Measurements from ENCODE around the gene CENPA. TPM values are rescaled to one million over a fixed set of nuclear protein-coding genes. Genes with fewer than 3 reads are reported as not detected.

CENPA gene
- total and polyA plus RNA-seq, 2 of the 13 experiments (the other 11 are each of a cell fraction or from before 2014, with no cell fraction given): 28.5 to 38.5 TPM

DNA sequence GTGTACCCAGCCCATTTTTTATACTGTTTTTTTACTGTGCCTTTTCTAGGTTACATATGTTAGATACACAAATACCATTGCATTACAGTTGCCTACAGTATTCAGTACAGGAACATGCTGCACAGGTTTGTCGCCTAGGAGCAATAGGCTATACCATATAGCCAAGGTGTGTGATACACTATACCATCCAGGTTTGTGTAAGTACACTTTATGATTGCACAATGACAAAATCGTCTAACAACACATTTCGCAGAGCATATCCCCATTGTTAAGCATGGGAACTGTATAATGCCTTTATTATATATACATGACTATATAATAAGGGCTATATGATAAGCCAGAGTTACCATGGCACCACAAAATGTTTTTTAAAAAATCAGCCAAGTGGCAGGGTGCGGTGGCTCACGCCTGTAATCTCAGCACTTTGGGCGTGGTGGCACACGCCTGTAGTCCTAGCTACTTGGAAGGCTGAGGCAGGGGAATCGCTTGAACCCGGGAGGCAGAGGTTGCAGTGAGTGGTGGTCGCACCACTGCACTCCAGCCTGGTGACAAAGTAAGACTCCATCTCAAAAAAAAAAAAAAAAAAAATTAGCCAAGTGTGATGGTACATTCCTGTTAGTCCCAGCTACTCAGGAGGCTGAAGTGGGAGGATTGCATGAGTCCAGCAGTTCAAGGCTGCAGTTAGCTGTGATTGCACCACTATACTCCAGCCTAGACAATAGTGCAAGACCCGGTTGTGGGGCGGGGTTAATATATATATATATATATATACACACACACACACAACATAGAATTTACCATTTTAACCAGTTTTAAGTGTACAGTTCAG lies 2.8 kb upstream of the CENPA start (continued):
- TF ChIP-seq ZNF260 (CRISPR knock-in tag; IDR thresholded peaks at IDR 0.05; ENCODE audit: borderline replicate concordance, low read depth) (no peak), ZNF780A (CRISPR knock-in tag; IDR thresholded peaks at IDR 0.05) (peak; percentile 61; the same call in 1 of the 2 replicates), CCAR2 (optimal IDR thresholded peaks at IDR 0.05; ENCODE audit: low read depth, low read length) (no peak), SRY (CRISPR knock-in tag; IDR thresholded peaks at IDR 0.05) (no peak), ZNF264 (CRISPR knock-in tag; IDR thresholded peaks at IDR 0.05) (no peak), CENPX (CRISPR knock-in tag; IDR thresholded peaks at IDR 0.05) (no peak), ETV5 (CRISPR knock-in tag; IDR thresholded peaks at IDR 0.05; ENCODE audit: borderline replicate concordance) (no peak), ATRX (CRISPR knock-in tag; IDR thresholded peaks at IDR 0.05; ENCODE audit: borderline replicate concordance) (no peak), FOXJ3 (CRISPR knock-in tag; IDR thresholded peaks at IDR 0.05; ENCODE audit: borderline replicate concordance) (no peak), ZNF180 (CRISPR knock-in tag; IDR thresholded peaks at IDR 0.05; ENCODE audit: borderline replicate concordance, low read depth) (no peak), ZIK1 (CRISPR knock-in tag; IDR thresholded peaks at IDR 0.05; ENCODE audit: borderline replicate concordance, low read depth) (no peak)
- TF ChIP-seq, protein P1, sequence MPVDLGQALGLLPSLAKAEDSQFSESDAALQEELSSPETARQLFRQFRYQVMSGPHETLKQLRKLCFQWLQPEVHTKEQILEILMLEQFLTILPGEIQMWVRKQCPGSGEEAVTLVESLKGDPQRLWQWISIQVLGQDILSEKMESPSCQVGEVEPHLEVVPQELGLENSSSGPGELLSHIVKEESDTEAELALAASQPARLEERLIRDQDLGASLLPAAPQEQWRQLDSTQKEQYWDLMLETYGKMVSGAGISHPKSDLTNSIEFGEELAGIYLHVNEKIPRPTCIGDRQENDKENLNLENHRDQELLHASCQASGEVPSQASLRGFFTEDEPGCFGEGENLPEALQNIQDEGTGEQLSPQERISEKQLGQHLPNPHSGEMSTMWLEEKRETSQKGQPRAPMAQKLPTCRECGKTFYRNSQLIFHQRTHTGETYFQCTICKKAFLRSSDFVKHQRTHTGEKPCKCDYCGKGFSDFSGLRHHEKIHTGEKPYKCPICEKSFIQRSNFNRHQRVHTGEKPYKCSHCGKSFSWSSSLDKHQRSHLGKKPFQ (CRISPR knock-in tag; IDR thresholded peaks at IDR 0.05; ENCODE audit: insufficient replicate concordance): no peak
- TF ChIP-seq, protein P2, sequence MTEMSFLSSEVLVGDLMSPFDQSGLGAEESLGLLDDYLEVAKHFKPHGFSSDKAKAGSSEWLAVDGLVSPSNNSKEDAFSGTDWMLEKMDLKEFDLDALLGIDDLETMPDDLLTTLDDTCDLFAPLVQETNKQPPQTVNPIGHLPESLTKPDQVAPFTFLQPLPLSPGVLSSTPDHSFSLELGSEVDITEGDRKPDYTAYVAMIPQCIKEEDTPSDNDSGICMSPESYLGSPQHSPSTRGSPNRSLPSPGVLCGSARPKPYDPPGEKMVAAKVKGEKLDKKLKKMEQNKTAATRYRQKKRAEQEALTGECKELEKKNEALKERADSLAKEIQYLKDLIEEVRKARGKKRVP (CRISPR knock-in tag; IDR thresholded peaks at IDR 0.05): 0 out of 4 replicates have a peak, but pooled peaks of 1 of the 2 experiments have one; percentile 13
- TF ChIP-seq, protein P3, sequence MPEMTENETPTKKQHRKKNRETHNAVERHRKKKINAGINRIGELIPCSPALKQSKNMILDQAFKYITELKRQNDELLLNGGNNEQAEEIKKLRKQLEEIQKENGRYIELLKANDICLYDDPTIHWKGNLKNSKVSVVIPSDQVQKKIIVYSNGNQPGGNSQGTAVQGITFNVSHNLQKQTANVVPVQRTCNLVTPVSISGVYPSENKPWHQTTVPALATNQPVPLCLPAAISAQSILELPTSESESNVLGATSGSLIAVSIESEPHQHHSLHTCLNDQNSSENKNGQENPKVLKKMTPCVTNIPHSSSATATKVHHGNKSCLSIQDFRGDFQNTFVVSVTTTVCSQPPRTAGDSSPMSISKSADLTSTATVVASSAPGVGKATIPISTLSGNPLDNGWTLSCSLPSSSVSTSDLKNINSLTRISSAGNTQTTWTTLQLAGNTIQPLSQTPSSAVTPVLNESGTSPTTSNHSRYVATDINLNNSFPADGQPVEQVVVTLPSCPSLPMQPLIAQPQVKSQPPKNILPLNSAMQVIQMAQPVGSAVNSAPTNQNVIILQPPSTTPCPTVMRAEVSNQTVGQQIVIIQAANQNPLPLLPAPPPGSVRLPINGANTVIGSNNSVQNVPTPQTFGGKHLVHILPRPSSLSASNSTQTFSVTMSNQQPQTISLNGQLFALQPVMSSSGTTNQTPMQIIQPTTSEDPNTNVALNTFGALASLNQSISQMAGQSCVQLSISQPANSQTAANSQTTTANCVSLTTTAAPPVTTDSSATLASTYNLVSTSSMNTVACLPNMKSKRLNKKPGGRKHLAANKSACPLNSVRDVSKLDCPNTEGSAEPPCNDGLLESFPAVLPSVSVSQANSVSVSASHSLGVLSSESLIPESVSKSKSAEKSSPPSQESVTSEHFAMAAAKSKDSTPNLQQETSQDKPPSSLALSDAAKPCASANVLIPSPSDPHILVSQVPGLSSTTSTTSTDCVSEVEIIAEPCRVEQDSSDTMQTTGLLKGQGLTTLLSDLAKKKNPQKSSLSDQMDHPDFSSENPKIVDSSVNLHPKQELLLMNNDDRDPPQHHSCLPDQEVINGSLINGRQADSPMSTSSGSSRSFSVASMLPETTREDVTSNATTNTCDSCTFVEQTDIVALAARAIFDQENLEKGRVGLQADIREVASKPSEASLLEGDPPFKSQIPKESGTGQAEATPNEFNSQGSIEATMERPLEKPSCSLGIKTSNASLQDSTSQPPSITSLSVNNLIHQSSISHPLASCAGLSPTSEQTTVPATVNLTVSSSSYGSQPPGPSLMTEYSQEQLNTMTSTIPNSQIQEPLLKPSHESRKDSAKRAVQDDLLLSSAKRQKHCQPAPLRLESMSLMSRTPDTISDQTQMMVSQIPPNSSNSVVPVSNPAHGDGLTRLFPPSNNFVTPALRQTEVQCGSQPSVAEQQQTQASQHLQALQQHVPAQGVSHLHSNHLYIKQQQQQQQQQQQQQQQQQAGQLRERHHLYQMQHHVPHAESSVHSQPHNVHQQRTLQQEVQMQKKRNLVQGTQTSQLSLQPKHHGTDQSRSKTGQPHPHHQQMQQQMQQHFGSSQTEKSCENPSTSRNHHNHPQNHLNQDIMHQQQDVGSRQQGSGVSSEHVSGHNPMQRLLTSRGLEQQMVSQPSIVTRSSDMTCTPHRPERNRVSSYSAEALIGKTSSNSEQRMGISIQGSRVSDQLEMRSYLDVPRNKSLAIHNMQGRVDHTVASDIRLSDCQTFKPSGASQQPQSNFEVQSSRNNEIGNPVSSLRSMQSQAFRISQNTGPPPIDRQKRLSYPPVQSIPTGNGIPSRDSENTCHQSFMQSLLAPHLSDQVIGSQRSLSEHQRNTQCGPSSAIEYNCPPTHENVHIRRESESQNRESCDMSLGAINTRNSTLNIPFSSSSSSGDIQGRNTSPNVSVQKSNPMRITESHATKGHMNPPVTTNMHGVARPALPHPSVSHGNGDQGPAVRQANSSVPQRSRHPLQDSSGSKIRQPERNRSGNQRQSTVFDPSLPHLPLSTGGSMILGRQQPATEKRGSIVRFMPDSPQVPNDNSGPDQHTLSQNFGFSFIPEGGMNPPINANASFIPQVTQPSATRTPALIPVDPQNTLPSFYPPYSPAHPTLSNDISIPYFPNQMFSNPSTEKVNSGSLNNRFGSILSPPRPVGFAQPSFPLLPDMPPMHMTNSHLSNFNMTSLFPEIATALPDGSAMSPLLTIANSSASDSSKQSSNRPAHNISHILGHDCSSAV (CRISPR knock-in tag; IDR thresholded peaks at IDR 0.05; ENCODE audit: borderline replicate concordance): no peak
- TF ChIP-seq, protein P4, sequence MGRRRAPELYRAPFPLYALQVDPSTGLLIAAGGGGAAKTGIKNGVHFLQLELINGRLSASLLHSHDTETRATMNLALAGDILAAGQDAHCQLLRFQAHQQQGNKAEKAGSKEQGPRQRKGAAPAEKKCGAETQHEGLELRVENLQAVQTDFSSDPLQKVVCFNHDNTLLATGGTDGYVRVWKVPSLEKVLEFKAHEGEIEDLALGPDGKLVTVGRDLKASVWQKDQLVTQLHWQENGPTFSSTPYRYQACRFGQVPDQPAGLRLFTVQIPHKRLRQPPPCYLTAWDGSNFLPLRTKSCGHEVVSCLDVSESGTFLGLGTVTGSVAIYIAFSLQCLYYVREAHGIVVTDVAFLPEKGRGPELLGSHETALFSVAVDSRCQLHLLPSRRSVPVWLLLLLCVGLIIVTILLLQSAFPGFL (CRISPR knock-in tag; IDR thresholded peaks at IDR 0.05): no peak

Data from HepG2 (cell line).